HT-29 (cell line): ENCODE measurements around the gene ARHGAP10. TPM values are rescaled to one million over a fixed set of nuclear protein-coding genes. Genes with fewer than 3 reads are reported as not detected.

Experiments
- DNase-seq: peaks from one replicate; pipeline ENCODE4 v3.0.0-alpha.2; 2015; ENCODE audit warnings: low spot score
- total RNA-seq: library from RNA; depleted of rRNA; stranded (reverse); fragments of >200 nt; shearing (Covaris generic); gene quantifications from 2 replicates; pipeline ENCODE4 v1.2.3, GENCODE V29; 2014

The ARHGAP10 gene
- total RNA-seq, 1 experiment from 2014 or later, result 9.3 TPM

DNA sequence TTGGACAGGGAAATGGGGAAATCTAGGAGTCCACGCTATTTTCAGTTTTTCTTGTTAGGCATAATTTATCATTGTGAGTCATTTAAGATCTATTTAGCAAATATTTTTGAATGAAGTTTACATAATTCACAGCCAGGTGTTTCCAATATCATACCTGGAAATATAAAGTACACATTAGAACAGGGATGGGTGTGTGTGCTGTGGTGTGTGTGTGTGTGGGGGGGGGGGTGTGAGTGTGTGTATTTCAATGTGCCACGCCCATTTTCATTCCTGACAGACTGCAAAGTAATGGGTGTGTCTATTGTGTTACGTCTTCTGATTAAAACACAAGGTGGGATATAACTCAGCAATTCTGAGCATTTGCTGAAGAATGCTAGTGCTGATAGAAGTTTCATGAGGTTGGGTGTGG, 33.2 kb downstream of the ARHGAP10 start:
- no peak for DNase-seq

DNA sequence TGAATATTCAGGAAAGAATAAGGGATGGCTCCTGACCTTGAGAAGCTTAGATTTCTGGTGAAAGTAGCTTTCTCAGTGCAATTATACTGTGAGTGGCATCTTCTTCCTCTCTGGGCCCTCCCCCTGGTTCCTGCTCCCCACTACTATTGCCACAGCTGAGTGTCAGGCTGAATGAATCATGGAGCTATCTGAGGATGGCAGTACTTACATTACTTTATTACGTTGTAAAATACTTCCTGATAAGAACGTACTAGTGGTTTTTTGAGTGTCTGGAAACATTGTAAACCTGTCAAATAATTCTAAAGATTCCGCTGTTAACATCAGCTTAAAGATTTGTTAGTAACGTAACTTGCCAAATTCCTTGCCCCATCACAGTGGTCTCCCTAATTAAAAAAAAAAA, 36.2 kb downstream of the ARHGAP10 start:
- peak; percentile 30 for DNase-seq

DNA sequence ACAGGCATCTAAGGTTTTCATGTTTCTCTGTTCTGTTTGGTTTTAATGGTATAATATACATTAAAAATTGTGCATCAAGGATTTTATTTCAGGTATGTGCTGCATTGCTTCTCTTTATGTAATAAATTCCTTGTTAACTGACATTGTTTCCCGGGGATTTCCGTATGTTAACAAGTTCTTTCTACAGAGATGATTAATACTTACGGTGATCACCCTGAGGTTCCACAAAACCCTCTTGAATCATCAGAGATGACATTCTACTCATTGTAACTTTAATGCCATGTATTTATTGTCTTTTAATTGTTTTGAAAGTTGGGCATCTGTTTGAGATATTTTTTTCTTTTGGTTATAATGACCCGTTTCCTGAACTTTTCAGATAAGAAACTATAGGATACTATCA, 37.5 kb downstream of the ARHGAP10 start:
- no peak for DNase-seq

DNA sequence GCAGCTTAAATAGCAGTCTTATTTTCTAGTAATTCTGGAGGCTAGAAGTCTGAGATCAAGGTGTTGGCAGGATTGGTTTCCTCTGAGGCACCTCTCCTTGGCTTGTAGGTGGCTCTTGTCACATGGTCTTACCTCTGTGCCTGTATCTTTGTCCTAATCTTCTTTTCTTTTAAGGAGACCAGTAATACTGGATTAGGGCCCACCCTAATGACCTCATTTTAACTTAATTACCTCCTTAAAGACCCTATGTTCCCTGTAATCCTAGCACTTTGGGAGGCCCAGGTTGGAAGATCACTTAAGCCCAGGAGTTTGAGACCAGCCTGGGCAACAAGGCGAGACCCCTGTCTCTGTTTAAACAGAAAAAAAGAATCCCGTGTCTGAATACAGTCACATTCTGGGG, 38.9 kb downstream of the ARHGAP10 start:
- no peak for DNase-seq

DNA sequence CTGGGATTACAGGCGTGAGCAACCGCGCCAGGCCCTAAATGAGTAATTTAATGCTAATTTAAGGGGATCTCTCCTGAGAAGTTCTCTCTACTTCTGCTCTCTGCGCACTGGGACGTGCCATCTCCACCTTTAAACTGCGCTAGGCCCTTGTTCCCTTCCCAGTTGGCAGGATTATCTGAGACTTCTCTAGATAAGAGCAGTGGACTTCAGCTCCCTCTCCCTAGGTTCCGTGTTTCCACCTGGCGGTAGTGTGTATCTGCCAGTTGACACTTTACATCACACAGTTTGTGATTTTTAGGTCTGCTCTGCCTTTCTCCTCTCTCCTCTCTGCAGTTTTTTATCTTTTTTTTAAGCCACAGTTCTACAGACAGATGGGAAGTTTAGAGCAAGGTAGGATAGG, 40.2 kb downstream of the ARHGAP10 start:
- DNase-seq, result no peak

DNA sequence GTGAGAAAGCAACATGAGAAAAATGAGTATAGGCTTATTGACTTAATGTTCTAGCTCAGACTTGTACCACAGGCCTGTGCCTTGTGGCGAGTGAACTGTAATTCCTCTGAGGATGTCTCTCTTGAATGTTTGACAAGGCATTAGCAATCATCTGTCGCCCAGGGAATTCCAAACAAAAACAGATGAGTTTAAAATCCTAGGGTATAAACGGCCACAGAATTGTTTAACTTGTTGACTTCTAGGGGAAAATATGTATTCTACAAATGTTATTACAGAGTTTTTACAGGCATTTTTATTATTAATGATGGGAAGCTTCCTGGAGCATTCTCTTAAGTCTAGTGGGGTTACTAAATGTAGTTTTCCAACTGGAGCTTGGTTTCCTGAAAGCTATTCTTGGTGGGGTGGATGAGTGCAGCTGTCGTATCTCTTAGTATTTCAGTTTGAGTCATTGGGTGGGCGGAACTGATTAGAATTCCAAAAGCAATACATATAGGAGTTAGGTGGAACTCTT, 40.6 kb downstream of the ARHGAP10 start:
- DNase-seq, result peak; percentile 11

DNA sequence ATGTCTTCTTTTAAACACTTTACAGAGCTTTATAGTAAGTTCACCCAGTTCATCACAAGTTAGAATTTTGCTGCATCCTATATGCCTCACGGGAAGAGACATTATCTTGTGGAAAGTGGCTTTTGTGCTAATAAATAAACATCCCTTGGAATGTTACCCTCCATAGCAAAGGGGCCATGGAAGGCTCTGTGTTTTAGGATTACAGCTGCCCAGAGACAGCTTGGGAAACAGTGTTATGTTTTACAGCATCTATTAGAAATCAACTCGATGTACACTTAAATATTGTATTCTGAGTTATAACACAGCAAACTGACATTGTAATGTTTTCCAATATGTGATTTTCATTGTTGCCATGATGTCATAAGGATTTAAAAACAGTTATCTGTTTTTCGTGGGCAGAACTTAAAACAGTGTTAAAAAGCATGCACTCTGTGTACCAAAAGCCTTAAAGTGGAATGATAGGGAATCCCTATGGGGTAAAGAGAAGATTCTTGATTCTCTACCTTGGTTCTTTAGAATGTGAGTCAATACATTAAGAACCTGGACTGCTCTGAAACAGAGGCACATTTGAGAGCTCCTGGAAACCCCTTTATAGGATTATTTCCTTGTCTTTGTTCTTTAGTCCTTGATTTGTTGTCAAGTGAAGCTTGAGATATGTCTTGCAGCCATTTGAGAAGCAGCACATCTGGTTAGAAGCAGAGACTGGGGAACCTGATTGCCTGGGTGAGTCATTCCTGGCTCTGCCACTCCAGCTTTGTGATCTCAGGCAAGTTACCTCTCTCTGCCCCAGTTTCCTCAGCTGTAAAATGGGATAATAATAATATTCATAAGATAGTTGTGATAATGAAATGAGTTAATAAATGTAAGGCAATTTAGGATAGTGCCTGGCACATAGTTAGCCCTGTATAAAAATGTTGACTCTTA, 41.6 kb downstream of the ARHGAP10 start:
- DNase-seq, result no peak

DNA sequence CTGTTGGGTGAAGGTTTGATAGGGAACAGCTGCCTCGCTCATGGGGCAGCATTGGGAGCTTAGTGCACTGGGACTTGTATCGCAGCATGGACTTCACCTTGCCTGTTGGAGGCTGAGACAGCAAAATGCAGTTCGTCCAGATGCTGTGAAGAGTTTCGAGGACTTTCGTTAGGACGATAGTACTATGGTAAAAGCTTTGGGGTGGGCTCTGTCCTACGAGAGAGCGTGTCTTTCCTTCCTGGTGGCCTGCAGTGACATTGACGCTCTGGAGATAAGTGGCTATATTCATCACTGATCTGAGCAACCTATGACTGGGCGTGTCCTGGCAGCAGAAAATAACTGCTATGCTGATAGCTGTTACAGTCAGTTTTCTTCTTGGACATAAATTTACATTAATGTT, 44.8 kb downstream of the ARHGAP10 start:
- DNase-seq, result no peak

DNA sequence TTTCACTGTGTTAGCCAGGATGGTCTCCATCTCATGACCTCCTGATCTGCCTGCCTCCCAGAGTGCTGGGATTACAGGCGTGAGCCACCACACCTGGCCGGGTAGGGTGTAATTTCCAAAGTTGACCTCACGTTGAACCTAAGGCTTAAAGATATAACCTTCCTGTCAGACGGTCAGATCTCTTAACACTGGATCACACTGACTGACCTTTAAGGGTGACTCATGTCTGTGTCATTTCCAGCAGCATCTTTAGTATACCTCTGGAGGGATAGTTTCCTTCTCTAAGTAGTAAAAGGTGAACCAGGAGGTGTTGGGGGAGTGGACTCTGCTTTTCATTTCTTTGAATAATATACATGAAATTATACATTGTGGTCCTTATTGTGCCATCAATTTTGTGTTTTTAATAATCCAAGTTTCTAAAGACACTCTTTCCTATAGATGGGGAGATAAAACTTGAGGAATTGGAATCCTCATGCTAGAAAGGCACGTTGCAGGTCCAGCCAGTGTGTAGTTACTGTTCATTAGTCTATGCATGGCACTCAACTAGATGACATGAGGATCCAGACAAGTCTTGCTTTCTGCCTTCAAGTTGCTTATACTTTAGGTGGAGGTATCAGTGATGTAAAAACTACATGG, 45.7 kb downstream of the ARHGAP10 start:
- DNase-seq, result peak; percentile 10

DNA sequence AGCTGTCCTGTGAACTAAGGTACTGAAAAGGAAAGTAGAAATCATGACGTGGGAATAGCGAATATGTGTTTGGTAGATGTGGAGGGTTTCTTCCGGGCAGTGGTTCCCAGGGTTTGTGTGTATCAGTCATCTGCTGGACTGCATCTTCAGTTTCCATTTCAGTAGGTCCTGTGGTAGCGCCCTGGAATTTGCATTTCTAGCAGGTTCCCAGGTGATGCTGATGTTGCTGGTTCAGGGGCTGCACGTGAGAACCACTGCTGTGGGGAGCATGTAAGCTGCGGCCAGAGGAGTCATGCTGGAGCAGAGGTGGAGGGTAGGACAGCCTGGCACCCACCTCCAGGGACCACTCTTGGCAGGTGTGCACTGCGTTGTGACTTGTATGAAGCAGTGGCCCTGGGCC, 47.1 kb downstream of the ARHGAP10 start:
- DNase-seq, result no peak

DNA sequence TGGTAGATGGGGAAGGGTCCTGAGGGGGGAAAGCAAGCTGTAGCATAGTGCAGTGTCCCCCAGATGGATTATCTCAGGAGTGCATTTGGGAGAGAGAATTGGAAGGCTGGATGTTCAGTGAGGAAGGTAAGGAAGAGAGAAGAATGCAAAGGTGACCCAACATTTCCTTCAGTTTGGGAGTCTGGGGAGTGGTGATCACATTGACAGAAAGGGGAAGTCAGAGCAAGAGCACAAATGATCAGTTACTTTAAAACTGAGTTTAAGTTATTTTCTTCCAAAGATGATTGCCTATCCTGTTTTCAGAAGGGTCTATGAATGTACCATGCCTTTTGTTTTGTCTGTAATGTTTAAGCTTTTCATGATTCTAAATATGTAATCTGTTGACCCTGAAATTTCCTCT, 47.6 kb downstream of the ARHGAP10 start:
- DNase-seq, result no peak

DNA sequence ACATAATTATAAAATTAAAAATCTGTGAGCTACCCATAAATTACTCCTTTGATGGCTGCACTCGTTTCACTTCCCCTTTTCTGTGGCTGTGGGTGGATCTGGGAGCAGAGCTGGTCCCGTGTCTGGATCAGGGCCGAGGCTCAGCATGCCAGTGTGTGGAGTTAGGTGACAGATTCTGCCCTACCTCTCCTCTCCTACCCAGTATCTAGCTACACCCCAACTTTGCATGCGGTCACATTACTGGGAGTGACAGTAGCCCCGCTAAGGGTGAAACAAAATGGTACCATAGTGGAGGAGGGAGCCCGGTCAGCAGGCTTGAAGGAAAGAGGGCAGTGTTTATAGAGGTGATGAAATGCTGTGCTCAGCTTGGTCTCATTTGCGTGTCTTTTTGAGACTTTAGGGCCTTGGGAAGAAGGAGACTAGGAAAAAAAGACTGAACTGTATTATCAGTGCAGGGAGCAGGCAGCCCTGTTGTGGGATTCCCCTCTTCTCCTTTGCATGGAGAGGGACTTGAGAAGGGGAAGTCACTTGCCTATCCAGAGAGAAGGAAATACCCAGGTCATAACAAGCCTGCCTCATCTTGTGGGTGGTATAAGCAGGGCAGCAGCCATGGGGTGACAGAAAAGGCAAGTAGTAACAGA, 48.4 kb downstream of the ARHGAP10 start:
- DNase-seq, result no peak

DNA sequence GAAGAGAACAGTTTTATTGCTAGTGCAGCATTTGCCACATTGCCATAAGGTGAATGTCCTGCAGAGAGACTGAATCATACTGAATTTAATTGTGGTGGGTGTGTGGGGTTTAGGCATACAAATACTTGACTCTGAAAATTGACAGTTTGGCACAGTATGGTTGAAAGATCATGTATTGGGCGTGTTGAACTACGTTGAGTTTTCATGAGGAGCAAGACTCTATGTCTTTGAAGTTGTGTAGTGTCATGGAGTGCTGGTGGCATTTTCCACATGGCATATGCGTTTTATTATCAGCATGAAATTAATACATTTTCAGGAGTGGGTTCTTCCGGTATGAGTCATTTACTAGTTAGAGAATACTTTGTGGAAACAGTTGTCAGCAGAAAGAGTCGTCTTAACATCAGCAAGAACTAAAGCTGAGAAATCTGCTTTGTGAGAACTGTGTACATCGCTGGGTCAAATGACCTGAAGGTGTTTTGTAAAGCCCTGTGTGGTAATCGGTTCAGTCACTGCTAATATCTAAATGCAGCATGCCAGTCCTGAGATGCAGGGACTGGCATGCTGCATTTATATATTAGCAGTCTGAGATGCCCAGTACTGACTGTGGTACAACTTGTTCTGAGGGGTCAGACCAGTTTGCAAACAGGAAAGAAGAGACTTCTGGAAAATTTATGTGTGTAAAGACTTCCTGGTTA, 50.3 kb downstream of the ARHGAP10 start:
- DNase-seq, result peak; percentile 36

DNA sequence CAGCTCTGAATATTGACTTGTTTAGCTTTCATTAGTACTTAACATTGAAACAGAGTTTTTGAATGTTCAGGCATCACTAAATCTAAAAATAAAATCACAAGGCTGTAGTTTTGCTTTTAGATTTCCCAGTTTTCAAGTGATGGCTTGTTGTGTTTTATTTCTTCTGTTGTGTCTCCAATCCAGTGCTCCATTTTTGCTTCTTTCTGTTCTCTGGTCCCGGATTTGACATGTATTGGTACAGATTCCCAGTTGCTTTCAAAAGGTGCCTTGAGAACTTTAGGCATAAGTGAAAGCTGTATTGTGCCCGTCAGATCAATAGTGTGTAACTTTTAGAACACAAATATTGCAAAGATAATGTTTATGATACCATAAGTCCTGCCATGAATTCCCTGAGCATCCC, 53.2 kb downstream of the ARHGAP10 start:
- DNase-seq, result no peak

DNA sequence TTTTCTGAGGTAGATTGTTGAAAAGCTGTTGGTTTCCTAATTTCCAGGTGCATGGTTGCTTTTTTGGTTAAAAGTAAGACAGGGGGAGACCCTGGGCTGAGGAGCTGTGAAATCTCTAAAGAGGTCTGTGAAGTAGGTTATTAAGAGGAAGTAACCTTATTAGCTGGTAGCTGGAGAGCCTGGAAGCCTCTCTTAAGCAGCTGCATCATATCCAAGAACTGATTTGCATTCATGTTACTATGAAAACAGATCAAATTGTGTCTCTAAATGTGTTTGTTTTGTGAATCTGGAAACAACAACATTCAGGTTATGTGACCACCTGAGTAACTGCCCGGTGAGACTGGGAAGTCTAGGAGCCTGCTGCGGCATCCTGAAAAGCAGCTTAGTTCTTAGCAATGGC, 54.1 kb downstream of the ARHGAP10 start:
- no peak for DNase-seq

DNA sequence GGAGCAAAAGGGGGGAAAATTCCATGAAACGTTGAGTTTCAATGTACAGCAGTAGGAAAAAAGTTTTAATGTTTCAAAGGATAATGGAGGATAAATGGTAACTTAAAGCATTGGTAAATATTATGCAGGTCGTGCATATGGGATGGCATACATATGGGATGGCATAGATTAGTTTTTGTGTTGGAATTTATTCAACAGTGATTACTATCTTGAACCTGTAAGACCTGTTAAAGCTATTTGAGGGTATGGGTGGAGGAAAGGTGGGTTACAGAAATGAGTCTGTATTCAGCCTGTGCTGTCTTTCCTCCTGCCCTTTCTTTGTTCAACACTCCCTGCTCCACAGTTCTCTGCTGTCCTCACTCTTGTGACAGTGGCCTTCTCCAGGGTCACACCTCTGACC, 54.6 kb downstream of the ARHGAP10 start:
- peak; percentile 13 for DNase-seq

DNA sequence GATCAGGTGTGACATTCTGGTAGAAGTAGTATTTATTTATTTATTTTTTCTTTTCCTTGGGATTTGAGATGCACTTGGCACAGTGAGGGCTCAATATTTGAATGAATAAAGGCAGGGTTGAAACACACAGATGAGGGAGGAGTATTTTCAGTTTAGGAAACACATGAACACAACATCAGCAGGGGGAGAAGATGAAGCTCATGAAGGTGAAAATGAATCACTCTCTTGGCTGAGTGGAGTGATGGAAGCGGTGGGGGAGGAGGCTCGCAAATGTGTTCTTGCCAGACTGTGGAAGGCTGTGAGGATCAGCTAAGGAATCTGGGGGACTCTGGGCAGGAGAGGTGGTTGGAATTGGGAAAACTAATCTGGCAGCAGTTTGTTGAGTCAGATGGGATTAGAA, 55.3 kb downstream of the ARHGAP10 start:
- DNase-seq, result peak; percentile 4

DNA sequence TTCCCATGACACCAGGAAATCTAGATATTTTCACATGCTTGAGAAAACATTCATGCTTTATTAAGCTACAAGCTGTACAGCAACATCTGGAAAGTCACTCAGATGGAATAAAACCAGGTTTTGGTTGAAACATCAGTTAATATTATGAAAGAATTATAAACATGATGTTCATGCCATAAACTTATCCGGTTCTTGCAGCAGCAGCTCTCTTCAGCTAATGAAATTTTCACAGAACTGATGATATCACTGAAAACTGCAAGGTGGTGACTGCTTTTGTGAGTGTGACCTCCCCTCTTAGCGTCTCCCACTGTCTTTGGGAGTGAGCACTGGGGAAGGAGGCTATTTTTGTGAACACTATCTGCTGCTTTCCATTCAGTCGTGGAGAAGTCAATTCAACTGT, 56.9 kb downstream of the ARHGAP10 start:
- no peak for DNase-seq

DNA sequence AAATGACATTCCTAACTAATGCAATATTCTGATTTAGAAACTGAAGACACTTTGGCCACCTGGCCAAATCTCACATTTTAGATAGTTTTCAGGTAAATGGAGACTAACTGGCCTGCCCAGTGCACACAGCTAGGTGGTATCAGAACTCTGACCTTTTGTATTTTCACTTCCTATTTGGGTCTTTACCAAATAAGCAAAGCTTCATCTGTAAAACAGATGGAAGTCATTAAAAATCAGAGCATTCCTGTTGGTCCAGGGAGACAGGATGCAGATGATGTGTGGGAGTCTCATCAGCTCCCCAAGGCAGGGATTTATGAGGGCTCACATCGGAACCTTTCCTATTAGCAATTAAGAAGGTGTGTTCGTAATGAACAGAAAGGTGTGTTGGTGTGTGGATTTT, 57.7 kb downstream of the ARHGAP10 start:
- DNase-seq, result no peak

DNA sequence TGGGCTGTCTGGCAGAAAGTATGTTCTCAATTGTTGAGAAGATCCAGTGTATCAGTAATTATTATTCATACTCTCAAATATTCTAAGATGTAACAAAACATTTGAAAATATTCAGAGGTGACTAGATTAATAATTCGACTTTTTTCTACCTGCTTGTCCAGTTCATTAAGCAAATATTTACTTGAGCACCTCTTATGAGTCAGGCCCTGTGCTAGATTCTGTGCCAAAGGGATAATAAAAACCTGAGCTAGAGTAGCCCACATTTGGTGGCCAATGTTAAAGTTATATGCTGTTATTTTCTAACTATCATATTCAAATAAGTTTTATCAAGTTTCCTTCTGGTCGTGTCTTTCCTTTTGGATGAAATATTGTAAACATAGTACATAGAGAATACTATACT, 58.5 kb downstream of the ARHGAP10 start:
- peak; percentile 39 for DNase-seq

DNA sequence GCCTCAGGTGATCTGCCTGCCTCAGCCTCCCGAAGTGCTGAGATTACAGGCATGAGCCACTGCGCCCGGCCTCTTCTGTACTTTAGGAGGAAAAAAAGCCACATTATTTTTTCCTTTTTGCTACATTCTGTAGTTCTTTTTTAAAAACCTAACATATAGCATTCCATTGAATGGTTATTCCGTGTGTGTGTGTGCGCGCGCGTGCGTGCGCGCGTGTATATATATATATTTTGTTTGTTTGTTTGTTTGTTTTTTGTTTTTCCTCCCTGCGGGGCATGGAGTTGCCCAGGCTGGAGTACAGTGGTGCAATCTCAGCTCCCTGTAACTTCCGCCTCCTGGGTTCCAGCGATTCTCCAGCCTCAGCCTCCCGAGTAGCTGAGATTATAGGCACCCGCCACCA, 59.5 kb downstream of the ARHGAP10 start:
- DNase-seq, result no peak

DNA sequence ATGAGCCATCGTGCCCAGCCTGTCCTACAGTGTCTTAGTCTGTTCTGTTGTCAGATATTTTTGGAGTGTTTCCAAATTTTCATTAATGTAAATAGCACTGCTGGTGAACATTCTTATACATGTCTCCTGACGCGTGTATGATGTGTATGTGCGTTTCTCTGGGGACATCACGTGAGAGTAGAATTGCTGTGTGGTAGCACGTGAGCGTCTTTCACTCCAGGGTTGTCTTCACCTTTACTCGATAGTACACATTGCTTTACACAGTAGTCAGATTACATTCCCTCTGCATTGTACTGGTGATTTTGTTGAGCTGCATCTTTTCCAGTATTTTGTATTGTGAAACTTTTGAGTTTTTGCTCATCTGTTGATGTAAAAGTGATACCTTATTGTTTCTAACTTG, 60.0 kb downstream of the ARHGAP10 start:
- peak; percentile 3 for DNase-seq
